GM21723 (cell line): ENCODE measurements around the gene NADK2.

Source experiments
- ATAC-seq: cut with Tn5 transposase; IDR thresholded peaks from one replicate; pipeline ENCODE4 v1.9.1; 2021; ENCODE audit warnings: mild to moderate bottlenecking, moderate library complexity; ENCODE audit not compliant: unreplicated experiment

The NADK2 gene

DNA sequence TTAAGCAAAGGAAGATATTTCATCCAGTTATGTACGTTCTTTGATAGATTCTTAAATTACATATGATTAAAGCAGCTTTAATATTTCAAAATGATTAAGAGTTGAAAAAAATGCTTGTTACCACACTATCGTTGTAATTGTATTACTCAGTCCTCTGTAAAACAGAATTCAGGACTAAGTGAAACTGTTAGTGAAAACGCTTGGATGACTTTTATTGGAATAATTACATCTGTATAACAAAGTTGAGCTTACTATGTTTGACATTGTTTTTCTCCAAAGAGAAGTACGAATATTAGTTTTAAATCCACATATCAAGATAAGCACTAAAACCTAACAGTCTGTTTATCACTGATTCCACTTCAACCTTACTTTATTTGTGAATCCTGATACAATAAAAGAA, 8.7 kb upstream of the NADK2 start:
- ATAC-seq = no peak

DNA sequence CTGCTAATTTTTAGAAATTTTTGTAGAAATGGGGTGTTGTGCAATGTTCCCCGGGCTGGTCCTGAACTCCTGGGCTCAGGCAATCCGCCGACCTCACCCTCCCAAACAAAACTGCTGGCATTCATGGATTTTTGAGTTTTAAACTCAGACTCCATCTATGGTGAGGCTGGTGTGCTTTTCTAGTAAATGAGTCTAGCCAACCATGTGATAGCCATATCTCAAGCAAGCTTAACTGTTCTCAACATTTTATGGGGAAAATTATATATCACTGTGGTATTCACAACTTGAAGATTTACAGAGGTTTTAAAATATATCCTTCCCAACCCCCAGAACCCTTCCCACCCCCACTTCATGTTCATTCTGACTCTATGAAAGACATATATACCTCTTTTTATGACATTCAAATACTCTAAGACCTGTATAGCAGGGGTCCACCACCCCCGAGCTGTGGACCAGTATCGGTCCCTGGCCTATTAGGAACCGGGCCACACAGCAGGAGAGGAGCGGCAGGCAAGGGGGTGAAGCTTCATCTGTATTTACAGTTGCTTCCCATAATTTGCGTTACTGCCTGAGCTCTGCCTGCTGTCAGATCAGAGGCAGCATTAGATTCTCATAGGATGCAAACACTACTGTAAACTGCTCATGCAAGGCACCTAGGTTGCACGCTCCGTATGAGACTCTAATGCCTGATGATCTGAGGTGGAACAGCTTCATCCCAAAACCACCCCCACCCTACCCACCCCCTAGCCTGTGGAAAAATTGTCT, 4.5 kb upstream of the NADK2 start:
- ATAC-seq = no peak

DNA sequence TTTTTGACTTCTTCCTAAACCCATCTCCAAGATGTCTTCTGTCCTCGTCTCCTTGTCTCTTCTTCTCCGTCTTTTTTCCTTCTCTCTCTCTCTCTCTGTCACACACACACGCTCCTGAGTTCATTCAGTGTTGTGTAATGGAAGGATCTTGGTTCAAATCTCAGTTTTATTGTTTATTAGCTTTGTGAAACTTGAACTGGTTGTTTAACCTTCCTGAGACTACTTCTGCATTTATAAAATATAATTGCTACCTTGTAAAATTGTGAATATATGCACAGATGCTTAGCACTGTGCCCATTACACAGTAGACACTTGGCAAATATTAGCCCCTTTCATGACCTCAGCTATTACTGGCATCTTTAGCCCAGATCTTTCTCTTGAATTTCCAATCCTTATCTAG, 2.4 kb upstream of the NADK2 start:
- ATAC-seq = no peak

DNA sequence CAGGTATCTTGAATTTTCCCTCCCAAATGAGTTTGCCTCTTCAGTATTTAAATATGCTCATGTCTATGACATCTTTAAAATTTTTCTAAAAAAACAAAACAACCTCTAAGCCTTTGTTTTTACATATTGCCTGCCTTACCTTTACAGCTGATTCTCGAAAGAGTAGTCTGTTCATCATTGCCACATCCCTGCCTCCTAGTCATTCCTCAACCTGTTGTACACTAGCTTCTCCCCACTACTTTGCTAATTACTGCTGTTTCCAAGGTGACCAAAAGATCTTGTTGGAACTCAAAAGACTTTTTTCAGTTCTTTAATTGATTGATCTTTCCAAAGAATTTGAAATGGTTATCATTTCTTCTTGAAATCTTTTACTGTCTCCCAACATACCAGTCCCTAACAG, 1.9 kb upstream of the NADK2 start:
- ATAC-seq = no peak

DNA sequence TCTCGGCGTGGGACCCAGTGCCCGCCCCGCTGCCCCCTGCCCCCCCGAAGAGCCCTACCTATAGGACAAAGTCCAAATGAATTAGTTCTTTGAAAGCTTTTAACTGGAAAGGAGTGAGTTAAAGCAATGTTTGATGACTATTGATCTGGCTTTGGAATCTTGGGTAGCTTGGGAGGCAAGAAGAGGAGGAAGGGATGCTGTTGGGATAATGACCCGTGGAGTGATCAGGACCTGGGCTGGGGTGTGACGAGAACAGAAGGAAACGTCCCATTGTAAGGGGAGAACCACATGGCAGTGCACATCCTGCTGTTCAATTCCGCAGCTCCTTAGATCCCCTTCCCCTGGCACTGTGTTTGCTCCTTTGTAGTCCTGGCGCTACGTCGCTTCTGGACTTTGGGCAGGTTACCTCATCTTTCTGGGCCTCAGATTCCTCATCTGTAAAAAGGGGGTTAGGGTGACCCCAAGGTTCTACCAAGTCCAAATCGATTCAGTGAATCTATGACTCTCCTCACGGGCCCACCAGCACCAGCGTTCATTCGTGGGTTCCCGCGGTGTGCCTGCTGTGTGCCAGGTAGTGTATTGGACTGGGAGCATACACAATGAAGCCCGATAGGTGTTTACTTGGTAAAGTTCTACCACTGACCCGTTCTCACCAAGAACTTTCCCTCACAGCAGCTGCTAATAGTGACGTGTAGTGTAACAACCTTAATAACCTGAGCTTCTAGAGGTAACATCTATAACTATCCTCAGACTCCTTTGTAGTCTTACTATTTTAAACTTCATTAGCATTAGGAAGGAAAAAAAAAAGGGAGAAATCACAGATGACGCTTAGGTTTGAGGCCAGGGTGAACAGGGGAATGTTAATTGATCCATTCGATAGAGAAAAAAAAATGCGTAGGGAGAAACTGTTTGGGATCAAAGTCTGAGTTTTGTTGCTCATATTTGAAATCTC, 1.1 kb upstream of the NADK2 start:
- no peak for ATAC-seq

DNA sequence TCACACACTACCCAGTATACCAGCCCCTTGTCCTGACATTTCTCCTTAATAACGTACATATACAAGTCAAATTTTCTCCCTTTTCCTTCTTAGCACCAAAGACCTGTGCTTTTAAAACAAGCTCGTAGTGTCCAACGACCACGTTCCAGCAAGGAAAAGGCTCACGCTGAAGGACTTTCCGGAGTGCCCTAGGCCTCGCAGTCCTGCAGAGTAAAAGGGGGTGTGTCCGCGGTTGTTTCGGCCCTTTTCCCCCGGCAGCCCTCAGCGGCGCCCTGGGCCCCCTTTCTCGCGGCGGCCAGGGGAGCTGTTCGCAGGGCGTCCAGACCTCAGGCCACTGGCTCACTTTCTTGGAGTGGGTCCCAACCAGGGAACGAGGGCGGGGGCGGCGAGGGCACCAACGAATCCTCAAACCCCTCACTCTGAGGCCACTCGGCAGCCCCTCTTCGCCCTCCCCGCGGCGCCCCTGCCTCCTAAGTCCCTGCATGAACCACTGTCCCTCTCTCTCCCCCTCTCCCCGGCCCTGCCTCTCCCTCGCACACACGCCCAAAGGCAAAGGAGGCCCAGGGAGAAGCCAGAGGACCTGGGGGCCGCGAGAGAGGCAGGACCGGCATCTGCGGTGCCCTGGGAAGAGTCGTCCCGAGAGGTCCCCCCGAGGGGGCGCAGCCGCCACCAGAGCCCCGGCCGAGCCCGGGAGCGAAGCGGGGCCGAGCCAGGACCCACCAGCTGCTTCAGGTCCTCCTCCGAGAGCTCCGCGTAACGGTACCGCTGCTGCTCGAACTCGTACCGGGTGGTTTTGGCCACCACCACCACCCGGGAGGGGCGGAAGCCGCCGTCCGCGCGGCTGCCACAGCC, 720 bp downstream of the NADK2 start:
- ATAC-seq = peak; percentile 37

DNA sequence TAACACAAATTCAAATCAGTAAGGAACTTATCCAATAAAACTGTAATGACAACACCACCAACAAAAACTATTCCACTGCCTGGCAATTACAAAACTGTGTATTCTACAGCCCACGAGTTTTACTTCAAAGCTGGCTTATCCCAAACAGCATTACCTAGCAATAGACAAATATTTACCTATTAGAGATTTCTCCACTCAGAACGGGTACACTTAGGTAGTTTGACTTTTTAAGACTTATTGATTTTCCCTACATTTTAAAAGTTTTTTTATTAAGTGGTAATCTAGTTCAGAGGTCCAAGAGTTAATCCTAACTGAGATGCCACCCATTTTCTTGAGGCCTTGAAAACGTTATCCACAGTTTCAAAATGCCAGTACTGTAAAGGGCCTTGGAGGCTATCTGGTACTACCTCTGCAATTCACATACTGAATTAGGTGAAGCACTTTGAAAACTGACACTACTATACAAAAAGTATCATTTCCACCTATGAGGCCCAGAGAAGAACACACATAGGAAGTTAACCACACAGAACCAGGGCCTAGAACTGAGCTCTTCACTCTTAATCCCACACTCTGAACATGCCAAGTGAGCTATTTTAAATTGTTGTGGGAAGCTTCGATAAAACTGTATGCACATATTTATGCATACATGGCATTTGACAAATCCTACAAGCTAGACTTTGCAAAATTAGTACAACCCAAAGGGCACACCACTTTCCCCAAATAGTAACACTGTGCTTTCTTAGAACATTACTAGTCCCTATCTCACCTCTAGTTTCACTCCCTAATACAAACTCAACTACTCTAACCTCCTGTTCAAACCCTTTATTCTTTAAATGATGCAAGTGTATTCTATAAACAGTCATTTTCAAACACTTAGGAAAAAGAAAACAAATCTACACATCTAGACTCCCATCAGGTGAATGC, 2.1 kb downstream of the NADK2 start:
- no peak for ATAC-seq

DNA sequence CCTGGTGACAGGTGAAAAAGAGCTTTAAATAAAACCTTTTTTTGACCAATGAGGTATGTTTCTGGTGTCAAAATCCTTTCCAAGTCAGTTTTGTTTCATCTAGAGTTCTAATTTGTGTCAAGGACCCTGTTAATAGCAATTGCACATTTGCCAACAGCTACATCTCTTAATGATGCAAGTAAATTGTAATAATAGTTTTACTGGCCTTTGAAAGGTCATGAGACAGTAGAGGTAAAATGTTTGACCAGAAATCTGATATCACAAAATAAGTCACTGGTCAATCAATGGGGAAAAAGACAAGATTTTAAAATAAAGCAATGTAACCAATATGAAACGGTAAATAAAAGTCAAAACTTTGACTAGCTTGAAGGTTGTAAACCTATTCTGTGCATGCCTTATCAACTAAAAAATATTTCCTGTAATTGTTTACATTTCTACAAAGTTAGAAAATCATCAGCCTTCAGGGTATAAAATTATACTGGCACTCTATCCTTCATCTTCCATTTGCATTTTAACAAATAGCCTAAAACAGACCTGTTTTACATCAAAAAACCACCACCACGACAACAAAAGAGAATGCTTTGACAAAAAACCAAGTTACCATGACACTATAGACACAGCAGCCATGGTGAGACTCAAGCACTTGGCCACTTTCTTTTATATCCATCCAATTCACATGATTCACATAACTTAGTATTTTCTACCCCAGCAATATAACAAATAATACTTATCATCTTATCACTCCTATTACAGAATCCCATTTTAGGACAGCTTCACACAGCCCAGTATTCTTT, 3.0 kb downstream of the NADK2 start:
- ATAC-seq = no peak

DNA sequence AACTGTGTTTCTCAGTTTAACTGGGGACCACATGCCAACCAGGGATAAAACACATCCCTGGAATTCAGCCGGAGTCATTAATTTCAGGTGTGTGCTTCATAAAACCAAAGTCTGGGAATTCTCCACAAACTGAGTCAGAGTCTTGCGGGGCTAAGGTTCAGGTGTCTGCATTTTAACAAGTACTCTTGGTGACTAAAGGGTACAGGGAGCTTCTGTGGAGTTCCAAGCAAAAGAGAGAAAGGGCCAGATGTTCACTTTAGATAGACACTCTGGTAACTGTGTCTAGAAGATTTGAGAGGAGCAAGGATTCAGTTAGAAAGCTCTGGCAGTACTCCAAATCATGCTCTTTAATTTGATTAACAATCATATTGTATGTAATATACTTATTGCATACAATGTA, 4.0 kb downstream of the NADK2 start:
- no peak for ATAC-seq

DNA sequence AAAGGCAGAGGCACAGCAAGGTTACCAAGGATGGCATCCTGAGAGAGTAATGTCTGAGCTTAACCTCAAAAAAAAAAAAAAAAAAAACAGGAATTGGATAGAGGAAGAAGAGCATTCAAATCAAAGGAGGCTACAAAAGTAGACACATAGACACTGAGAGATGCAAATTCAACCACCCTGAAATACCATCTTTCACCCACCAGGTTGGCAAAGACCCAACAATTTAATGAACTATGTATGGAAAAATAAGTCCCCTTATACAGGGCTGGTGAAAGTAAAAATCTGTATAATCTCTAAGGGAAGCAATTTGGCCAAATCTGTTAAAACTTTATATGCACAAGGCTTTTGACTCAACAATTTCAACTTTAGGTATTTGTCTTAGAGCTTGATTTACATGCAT, 4.9 kb downstream of the NADK2 start:
- no peak for ATAC-seq

DNA sequence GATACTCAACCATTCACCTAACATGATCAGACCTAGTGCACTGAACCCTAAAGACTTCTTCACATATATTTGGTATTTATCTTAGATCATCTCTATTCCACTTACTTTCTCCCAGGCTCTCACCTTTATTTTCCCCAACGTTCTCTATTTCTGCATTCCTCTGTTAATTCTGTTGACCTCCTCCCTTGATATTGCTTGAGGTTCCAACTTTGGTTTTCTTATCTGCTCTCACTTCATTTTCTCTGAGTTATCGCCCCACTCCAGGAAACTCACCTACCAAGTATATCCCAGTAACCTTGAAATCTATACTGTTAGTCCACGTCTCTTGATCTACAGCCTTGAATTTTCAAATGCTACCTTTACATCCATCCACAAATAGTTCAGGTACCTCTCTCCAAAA, 9.2 kb downstream of the NADK2 start:
- ATAC-seq = no peak

DNA sequence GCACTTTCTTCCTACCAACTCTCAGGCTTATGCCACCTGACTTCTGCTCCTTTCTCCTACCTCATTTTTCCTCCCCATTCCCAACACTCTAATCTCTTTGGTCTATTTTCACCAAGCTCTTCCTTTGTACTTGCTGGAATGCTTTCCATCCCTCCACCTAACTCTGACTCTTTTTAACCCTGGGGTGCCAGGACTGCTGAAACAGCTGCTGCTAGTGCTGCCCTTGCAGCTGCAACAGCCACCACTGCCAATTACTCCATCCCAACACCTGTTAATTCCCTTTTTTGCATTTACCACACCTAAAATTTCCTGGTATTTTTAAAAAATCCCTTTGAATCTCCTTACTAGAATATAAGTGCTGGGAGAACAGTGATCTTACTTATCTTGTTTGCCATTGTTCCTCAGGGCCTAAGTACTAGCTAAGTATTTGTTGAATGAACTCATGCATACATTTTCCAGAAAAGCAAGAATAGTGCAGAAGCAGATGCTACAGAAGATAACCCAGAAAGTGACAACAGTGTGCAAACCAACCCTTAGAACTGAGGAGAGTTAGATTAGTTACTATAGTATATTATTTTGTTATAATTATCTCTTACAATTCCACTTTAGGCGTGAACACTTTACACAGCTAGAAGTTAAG, 11.5 kb downstream of the NADK2 start:
- no peak for ATAC-seq

DNA sequence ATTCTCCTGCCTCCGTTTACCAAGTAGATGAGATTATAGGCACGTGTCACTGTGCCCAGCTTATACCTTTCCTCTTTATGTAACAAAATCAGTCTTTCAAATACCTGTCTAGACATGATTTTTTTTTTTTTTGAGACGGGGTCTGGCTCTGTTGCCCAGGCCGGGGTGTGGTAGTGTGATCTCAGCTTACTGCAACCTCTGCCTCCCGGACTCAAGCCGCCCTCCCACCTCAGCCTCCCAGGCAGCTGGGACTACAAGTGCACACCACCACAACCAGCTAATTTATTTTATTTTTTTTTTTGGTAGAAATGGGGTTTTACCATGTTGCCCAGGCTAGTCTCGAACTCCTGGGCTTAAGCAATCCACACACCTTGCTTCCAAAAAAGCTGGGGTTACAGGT, 13.2 kb downstream of the NADK2 start:
- no peak for ATAC-seq

DNA sequence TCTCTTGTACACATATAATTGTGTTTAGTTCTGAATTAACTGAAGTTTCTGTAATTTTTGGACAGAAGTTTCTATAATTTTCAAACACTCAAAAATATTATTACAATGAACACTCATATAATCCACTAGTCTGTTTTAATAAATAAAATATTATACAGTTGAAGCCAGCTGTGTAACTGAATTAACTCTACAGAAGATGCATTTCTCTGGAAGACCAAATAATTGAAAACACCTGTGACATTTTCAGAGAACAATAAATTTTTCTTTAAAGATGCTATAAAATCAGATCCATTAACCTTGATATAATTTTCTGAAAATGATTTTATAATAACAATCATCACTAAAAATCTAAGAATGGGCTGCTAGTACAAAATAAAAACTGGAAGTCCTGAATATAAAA, 14.7 kb downstream of the NADK2 start:
- no peak for ATAC-seq

DNA sequence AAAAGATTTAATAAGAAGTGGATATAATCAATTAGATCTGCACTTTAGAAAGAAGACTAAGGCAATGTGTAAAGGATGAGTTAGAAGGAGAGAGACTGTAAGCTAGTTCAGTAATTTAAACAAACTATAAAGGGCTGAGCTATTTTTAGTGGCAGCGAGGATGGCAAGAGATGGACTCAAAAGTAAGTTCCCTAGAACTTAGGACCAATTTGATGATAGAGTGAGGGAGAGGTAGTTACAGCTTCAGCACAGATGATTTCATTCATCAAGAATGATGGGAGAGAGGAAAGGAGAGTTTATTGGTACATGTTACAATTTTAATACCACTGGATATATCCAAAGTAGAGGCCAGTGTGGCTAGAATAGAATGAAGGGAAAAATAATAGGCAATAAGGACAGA, 19.1 kb downstream of the NADK2 start:
- ATAC-seq = no peak

DNA sequence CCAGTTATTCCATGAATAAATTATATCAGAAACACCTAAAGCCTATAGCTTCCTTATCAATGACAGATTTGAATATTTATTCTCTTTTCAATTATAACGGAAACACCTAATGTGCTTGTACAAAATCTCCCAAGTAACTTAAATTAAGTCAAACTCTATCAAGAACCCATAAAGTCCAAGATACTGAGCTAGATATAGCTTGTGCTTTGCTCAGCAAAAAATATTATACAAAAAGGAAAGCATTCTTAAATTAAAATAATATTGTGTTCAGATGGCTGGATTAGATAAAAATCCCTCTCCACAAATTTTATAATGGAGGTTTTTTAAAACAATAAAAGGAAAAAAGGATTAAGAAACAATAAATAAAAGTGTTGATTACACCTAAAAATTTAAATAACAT, 23.7 kb downstream of the NADK2 start:
- no peak for ATAC-seq

DNA sequence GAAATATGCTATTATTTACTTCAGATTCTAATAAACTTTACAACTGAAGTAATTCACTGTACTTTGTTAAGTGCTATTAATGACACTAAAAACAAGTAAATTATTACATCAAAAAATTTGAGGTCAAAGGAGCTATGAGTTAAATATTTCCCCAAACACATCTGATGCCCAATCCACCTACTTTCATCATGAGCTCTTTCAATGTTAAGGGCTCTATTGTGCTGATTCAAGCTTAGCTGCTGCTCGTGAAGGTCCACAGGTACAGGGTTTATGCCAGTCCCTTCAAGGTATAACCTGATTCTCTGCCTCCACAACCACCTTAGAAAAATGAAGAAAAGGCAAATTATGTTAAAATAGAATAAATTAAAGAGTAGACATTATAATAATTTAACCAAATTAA, 24.2 kb downstream of the NADK2 start:
- ATAC-seq = no peak

DNA sequence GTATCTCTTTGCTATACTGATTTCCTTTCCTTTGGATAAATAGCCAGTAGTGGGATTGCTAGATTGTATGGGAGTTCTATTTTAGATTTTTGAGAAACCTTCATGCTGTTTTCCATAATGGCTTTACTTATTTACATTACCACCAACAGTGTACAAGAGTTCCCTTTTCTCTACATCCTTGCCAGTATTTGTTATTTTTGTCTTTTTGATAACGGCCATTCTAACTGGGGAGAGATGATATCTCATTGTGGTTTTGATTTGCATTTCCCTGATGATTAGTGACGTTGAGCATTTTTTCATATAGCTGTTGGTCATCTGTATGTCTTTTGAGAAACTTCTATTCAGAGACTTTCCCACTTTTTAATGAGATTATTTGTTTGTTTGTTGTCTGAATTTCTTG, 25.8 kb downstream of the NADK2 start:
- ATAC-seq = no peak

DNA sequence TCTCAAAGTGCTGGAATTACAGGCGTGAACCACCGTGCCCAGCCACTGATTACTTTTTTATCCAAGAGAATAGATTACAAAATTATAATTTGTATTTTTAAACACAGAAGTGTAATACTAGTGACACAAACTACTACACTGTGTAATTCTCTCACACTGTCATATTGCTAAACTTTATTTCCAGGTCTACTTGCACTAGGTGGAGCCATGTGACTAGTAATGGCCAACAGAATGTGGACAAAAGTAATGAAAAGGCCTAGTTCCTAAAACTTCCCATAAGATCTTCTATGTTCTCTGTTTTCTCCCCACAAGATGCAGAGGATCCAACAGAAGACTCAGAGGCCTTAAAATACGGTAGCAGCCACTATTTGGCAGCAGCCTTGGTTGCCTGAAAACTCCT, 27.3 kb downstream of the NADK2 start:
- ATAC-seq = no peak
